Activated naive CD4-positive, alpha-beta T cell treated with anti-CD3 and anti-CD28 coated beads, Interleukin-2, amount 50 U/mL, for 24 hours (primary cell): ENCODE measurements around the gene FRZB.

Source experiments
- H3K27ac Mint-ChIP-seq: one replicate; pipeline ENCODE4 v1.8.0; 2021; ENCODE audit warnings: mild to moderate bottlenecking, mixed read lengths
- H3K27me3 Mint-ChIP-seq: one replicate; pipeline ENCODE4 v1.8.0; 2021; ENCODE audit warnings: mixed read lengths
- H3K36me3 Mint-ChIP-seq: one replicate; pipeline ENCODE4 v1.8.0; 2021; ENCODE audit warnings: mixed read lengths
- H3K4me1 Mint-ChIP-seq: one replicate; pipeline ENCODE4 v1.8.0; 2021; ENCODE audit warnings: mixed read lengths
- H3K4me3 Mint-ChIP-seq: one replicate; pipeline ENCODE4 v1.8.0; 2021; ENCODE audit warnings: mild to moderate bottlenecking, mixed read lengths
- H3K9me3 Mint-ChIP-seq: one replicate; pipeline ENCODE4 v1.8.0; 2021; ENCODE audit warnings: mixed read lengths

Gene FRZB

DNA sequence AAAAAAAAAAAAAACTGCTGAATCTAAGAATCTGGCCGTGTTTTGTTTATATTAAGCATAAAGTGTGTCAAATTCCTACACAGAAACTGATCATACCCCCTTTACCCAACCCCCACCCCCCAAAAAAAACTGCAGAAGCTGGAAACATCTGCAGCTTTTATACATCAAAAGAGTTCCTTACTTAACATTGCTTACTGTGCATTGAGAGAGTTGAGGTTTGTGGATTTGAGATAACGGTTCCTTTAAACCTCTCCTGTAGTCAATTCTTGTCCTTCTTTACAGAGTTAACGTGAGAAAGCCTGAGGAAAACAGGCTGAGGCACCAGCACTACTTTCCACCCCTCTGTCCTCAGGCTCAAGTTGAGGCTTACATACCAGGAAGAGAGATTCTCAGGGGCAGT is 34.5 kb downstream of the FRZB start:
- no peaks in the 10 kb centered on the region for H3K36me3 Mint-ChIP-seq
- H3K9me3 Mint-ChIP-seq = no peaks in the 10 kb centered on the region
- peaks cover 15% of the 10 kb centered on the region for H3K27me3 Mint-ChIP-seq
- H3K4me3 Mint-ChIP-seq = no peak overlapping the region
- H3K4me1 Mint-ChIP-seq = no peaks in the 10 kb centered on the region
- no peak overlapping the region for H3K27ac Mint-ChIP-seq

DNA sequence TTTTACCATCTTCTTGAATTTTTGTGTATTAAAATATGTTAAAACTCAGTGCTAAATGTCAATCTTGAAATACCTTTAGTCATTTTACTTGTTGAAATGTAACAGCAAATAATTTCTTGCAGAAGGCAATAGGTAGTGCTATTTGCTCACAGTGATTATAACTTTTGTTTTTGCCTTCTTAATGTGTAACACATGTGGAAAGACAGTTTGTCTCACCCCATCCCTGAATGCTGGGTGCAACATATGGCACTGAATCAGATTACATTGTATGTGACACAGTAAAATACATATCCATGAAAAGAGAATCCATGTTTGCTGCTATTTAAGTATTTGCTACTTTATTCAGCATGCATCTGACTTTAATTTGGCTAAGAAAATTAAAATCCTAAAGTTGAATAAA is 35.3 kb downstream of the FRZB start:
- H3K27me3 Mint-ChIP-seq = peaks cover 15% of the 10 kb centered on the region
- H3K4me3 Mint-ChIP-seq = no peak overlapping the region
- no peaks in the 10 kb centered on the region for H3K4me1 Mint-ChIP-seq
- no peak overlapping the region for H3K27ac Mint-ChIP-seq
- no peaks in the 10 kb centered on the region for H3K9me3 Mint-ChIP-seq
- no peaks in the 10 kb centered on the region for H3K36me3 Mint-ChIP-seq

- no peaks in the 10 kb centered on the region for H3K4me1 Mint-ChIP-seq
- H3K27ac Mint-ChIP-seq = no peak overlapping the region
- peaks cover 10% of the 10 kb centered on the region for H3K27me3 Mint-ChIP-seq
- H3K36me3 Mint-ChIP-seq = no peaks in the 10 kb centered on the region
- H3K9me3 Mint-ChIP-seq = no peaks in the 10 kb centered on the region
- no peak overlapping the region for H3K4me3 Mint-ChIP-seq
These were observed 39.1 kb downstream of the FRZB start for GRCh38 chr2:182827182-182827879.

DNA sequence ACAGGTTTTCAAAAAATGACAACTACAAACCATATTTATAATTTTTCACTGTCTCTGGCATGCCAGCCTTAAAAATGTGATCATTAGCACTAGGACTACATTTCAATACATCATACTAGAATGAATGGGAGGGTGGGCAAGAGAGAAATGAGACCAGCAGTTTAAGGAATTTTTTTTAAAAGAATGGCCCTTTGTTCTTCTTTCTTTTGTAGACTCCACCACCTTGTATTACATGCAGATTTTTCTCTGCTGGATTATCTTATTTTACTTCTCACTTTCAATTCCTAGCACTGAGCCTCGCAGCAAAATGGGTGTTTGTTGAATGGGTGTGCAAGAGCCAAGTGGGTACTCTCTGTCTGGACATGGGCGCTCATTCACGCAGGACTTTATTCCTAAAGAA is 39.9 kb downstream of the FRZB start:
- no peak overlapping the region for H3K4me3 Mint-ChIP-seq
- H3K36me3 Mint-ChIP-seq = no peaks in the 10 kb centered on the region
- H3K27ac Mint-ChIP-seq = no peak overlapping the region
- peaks cover 11% of the 10 kb centered on the region for H3K27me3 Mint-ChIP-seq
- no peaks in the 10 kb centered on the region for H3K9me3 Mint-ChIP-seq
- no peaks in the 10 kb centered on the region for H3K4me1 Mint-ChIP-seq

GRCh38 chr2:182826064-182826463 is 40.4 kb downstream of the FRZB start:
- no peaks in the 10 kb centered on the region for H3K9me3 Mint-ChIP-seq
- H3K27ac Mint-ChIP-seq = no peak overlapping the region
- H3K36me3 Mint-ChIP-seq = no peaks in the 10 kb centered on the region
- no peak overlapping the region for H3K4me3 Mint-ChIP-seq
- no peaks in the 10 kb centered on the region for H3K4me1 Mint-ChIP-seq
- H3K27me3 Mint-ChIP-seq = peaks cover 11% of the 10 kb centered on the region

- no peaks in the 10 kb centered on the region for H3K9me3 Mint-ChIP-seq
- H3K4me3 Mint-ChIP-seq = no peak overlapping the region
- peaks cover 8% of the 10 kb centered on the region for H3K27me3 Mint-ChIP-seq
- H3K4me1 Mint-ChIP-seq = no peaks in the 10 kb centered on the region
- no peak overlapping the region for H3K27ac Mint-ChIP-seq
- no peaks in the 10 kb centered on the region for H3K36me3 Mint-ChIP-seq
These were observed 41.7 kb downstream of the FRZB start for GRCh38 chr2:182824767-182825158.

DNA sequence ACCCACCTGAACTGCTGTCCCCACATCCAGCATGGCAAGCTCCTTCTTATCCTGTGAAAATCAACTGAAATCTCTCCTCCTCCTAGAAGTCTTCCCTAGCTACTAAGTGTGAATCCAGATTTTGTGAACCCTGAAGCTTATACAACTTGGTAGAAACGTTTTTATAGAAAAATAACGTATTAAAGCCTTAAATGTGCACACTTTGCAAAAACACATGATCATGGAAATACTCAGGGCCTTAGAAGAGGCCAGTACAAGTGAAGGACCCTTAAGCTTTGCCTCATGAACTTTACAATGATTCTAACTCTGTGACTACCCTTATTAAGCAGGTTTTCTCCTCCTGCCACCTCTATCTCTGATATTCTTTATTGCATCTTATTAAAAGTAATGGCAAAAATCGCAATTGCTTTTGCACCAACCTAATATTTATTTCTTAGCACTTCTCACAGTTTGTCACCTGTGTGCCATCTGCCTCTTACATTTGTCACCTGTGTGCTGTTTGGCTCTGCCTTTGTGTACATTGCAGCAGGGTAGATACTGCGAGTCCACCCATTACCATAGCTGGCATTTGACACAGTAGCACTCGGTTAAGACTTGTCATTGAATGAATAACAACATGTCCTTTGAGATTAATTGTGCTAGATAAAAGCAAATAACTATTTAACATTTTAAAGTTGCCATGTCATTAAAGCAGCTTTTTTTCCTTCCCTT is 42.2 kb downstream of the FRZB start:
- Mint-ChIP-seq H3K27me3 (peaks cover 8% of the 10 kb centered on the region), H3K27ac (no peak overlapping the region), H3K36me3 (no peaks in the 10 kb centered on the region), H3K9me3 (no peaks in the 10 kb centered on the region), H3K4me1 (no peaks in the 10 kb centered on the region), H3K4me3 (no peak overlapping the region)

- H3K4me3 Mint-ChIP-seq = no peak overlapping the region
- peaks cover 6% of the 10 kb centered on the region for H3K27me3 Mint-ChIP-seq
- no peaks in the 10 kb centered on the region for H3K36me3 Mint-ChIP-seq
- H3K27ac Mint-ChIP-seq = no peak overlapping the region
- H3K9me3 Mint-ChIP-seq = no peaks in the 10 kb centered on the region
- H3K4me1 Mint-ChIP-seq = no peaks in the 10 kb centered on the region
These were observed 43.7 kb downstream of the FRZB start for GRCh38 chr2:182822733-182823132.

DNA sequence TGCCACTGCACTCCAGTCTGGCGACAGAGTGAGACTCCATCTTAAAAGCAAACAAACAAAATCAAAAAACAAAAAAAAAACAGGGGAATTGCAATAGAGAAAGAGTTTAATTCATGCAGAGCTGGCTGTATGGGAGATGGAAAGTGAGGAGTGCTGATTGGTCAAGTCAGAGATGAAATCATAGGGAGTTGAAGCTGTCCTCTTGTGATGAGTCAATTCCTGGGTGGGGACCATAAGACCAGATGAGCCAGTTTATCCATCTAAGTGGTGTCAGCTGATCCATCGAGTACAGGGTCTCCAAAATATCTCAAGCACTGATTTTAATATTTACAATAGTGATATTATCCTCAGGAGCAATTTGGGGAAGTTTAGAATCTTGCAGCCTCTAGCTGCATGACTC is 45.3 kb downstream of the FRZB start:
- H3K4me3 Mint-ChIP-seq = no peak overlapping the region
- no peak overlapping the region for H3K27ac Mint-ChIP-seq
- peaks cover 6% of the 10 kb centered on the region for H3K27me3 Mint-ChIP-seq
- H3K36me3 Mint-ChIP-seq = no peaks in the 10 kb centered on the region
- H3K4me1 Mint-ChIP-seq = no peaks in the 10 kb centered on the region
- H3K9me3 Mint-ChIP-seq = no peaks in the 10 kb centered on the region

DNA sequence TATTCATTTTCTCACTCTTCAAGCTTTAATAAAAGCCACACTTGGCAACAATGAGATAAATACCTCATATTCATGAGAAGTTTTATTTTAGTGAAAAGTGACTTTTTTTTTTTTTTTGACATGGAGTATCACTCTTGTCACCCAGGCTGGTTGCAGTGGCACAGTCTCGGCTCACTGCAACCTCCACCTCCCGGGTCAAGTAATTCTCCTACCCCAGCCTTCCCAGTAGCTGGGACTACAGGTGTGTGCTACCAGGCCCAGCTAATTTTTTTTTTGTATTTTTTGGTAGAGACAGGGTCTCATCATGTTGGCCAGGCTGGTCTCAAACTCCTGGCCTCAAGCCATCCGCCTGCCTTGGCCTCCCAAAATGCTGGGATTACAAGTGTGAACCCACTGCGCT is 47.0 kb downstream of the FRZB start:
- Mint-ChIP-seq H3K4me3 (no peak overlapping the region), H3K36me3 (no peaks in the 10 kb centered on the region), H3K4me1 (no peaks in the 10 kb centered on the region), H3K9me3 (no peaks in the 10 kb centered on the region), H3K27me3 (peaks cover 10% of the 10 kb centered on the region), H3K27ac (no peak overlapping the region)

GRCh38 chr2:182818925-182819324 is 47.5 kb downstream of the FRZB start:
- Mint-ChIP-seq H3K27me3 (peaks cover 11% of the 10 kb centered on the region), H3K4me3 (no peak overlapping the region)

GRCh38 chr2:182818501-182818900 is 47.9 kb downstream of the FRZB start:
- Mint-ChIP-seq H3K4me3 (no peak overlapping the region), H3K4me1 (no peaks in the 10 kb centered on the region), H3K36me3 (no peaks in the 10 kb centered on the region), H3K9me3 (no peaks in the 10 kb centered on the region), H3K27ac (no peak overlapping the region), H3K27me3 (peaks cover 11% of the 10 kb centered on the region)

More at GRCh38 chr2:182818925-182819324, 47.5 kb downstream of the FRZB start:
- H3K27ac Mint-ChIP-seq = no peak overlapping the region
- no peaks in the 10 kb centered on the region for H3K36me3 Mint-ChIP-seq
- H3K9me3 Mint-ChIP-seq = no peaks in the 10 kb centered on the region
- H3K4me1 Mint-ChIP-seq = no peaks in the 10 kb centered on the region

DNA sequence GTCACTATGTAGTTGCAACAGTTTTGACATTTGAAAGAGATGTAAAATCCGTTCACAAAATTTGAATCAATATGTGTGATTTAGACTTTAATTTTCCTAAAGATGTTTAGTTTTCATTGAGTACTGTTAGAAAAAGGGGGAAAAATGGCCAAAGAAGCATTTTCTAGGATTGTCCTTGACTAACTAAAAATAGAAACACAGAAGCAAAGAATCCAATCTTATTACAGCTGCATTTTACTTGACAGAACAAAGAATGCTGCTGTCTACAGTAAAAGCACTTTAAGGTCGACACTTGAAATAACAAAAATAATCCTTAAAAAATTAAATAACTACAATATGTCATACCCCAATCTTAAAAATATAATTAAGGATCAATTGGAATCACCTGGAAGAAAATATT is 48.9 kb downstream of the FRZB start:
- H3K9me3 Mint-ChIP-seq = no peaks in the 10 kb centered on the region
- no peak overlapping the region for H3K27ac Mint-ChIP-seq
- H3K27me3 Mint-ChIP-seq = peaks cover 13% of the 10 kb centered on the region
- no peaks in the 10 kb centered on the region for H3K4me1 Mint-ChIP-seq
- H3K36me3 Mint-ChIP-seq = no peaks in the 10 kb centered on the region
- no peak overlapping the region for H3K4me3 Mint-ChIP-seq

GRCh38 chr2:182816866-182817265 is 49.6 kb downstream of the FRZB start:
- Mint-ChIP-seq H3K4me1 (no peaks in the 10 kb centered on the region), H3K4me3 (no peak overlapping the region), H3K9me3 (no peaks in the 10 kb centered on the region), H3K27me3 (peaks cover 9% of the 10 kb centered on the region), H3K36me3 (no peaks in the 10 kb centered on the region), H3K27ac (no peak overlapping the region)

GRCh38 chr2:182814804-182815203 is 51.6 kb downstream of the FRZB start:
- no peak overlapping the region for H3K27ac Mint-ChIP-seq
- H3K36me3 Mint-ChIP-seq = no peaks in the 10 kb centered on the region
- no peaks in the 10 kb centered on the region for H3K9me3 Mint-ChIP-seq
- H3K4me3 Mint-ChIP-seq = no peak overlapping the region
- peaks cover 11% of the 10 kb centered on the region for H3K27me3 Mint-ChIP-seq
- H3K4me1 Mint-ChIP-seq = no peaks in the 10 kb centered on the region

- H3K9me3 Mint-ChIP-seq = no peaks in the 10 kb centered on the region
- H3K4me3 Mint-ChIP-seq = no peak overlapping the region
- H3K27me3 Mint-ChIP-seq = peaks cover 11% of the 10 kb centered on the region
- H3K4me1 Mint-ChIP-seq = no peaks in the 10 kb centered on the region
- H3K27ac Mint-ChIP-seq = no peak overlapping the region
- H3K36me3 Mint-ChIP-seq = no peaks in the 10 kb centered on the region
These were observed 52.1 kb downstream of the FRZB start for GRCh38 chr2:182814380-182814779.

GRCh38 chr2:182810087-182810486 is 56.4 kb downstream of the FRZB start:
- H3K27ac Mint-ChIP-seq = no peak overlapping the region
- H3K27me3 Mint-ChIP-seq = peaks cover 9% of the 10 kb centered on the region
- no peaks in the 10 kb centered on the region for H3K4me1 Mint-ChIP-seq
- H3K9me3 Mint-ChIP-seq = no peaks in the 10 kb centered on the region
- no peaks in the 10 kb centered on the region for H3K36me3 Mint-ChIP-seq
- H3K4me3 Mint-ChIP-seq = no peak overlapping the region
